Activated CD4-positive, alpha-beta T cell treated with anti-CD3 and anti-CD28 coated beads, Interleukin-2, amount 50 U/mL, for 16 hours (primary cell): ENCODE results near the gene AMOTL2.

ENCODE experiments used
- DNase-seq: peaks from one replicate; pipeline ENCODE4 v3.0.0-alpha.2; 2020

Gene AMOTL2

GRCh38 chr3:134350861-134351311, 23.4 kb downstream of the AMOTL2 start:
- DNase-seq, result no peak

- no peak for DNase-seq
Measured at GRCh38 chr3:134350266-134350665, 24.0 kb downstream of the AMOTL2 start.

GRCh38 chr3:134348524-134348923, 25.7 kb downstream of the AMOTL2 start:
- no peak for DNase-seq

GRCh38 chr3:134347551-134347950, 26.7 kb downstream of the AMOTL2 start:
- DNase-seq, result no peak

GRCh38 chr3:134346744-134347143, 27.5 kb downstream of the AMOTL2 start:
- DNase-seq, result no peak

GRCh38 chr3:134345202-134345601, 29.0 kb downstream of the AMOTL2 start:
- DNase-seq, result no peak

GRCh38 chr3:134344560-134344959, 29.7 kb downstream of the AMOTL2 start:
- no peak for DNase-seq

- DNase-seq, result no peak
Measured at GRCh38 chr3:134342259-134342658, 32.0 kb downstream of the AMOTL2 start.

- no peak for DNase-seq
Measured at GRCh38 chr3:134341389-134341788, 32.9 kb downstream of the AMOTL2 start.

- DNase-seq, result no peak
Measured at GRCh38 chr3:134340982-134341365, 33.3 kb downstream of the AMOTL2 start.

- DNase-seq, result no peak
Measured at GRCh38 chr3:134340362-134340981, 33.8 kb downstream of the AMOTL2 start.

- no peak for DNase-seq
Measured at GRCh38 chr3:134339913-134340312, 34.3 kb downstream of the AMOTL2 start.

- no peak for DNase-seq
Measured at GRCh38 chr3:134339331-134339730, 34.9 kb downstream of the AMOTL2 start.

- no peak for DNase-seq
Measured at GRCh38 chr3:134338516-134339261, 35.6 kb downstream of the AMOTL2 start.

GRCh38 chr3:134338201-134338512, 36.1 kb downstream of the AMOTL2 start:
- no peak for DNase-seq

GRCh38 chr3:134337511-134338200, 36.6 kb downstream of the AMOTL2 start:
- DNase-seq, result no peak

GRCh38 chr3:134337071-134337482, 37.2 kb downstream of the AMOTL2 start:
- DNase-seq, result no peak

- no peak for DNase-seq
Measured at GRCh38 chr3:134336587-134336986, 37.7 kb downstream of the AMOTL2 start.

GRCh38 chr3:134334901-134335280, 39.4 kb downstream of the AMOTL2 start:
- no peak for DNase-seq

- DNase-seq, result no peak
Measured at GRCh38 chr3:134334231-134334900, 39.9 kb downstream of the AMOTL2 start.

- no peak for DNase-seq
Measured at GRCh38 chr3:134333522-134334181, 40.6 kb downstream of the AMOTL2 start.

GRCh38 chr3:134332344-134332743, 41.9 kb downstream of the AMOTL2 start:
- DNase-seq, result no peak

GRCh38 chr3:134331811-134332199, 42.4 kb downstream of the AMOTL2 start:
- DNase-seq, result no peak
